Naive thymus-derived CD8-positive, alpha-beta T cell (primary cell): ENCODE measurements around the gene GPC6. TPM values are rescaled to one million over a fixed set of nuclear protein-coding genes. Genes with fewer than 3 reads are reported as not detected.
A peak's percentile ranks its signal among the peaks of the same experiment; 100 is the strongest.
"Not testable (repeated sequence)": the region's sequence is repeated elsewhere in the genome, so short reads cannot be mapped to it uniquely, and the experiment has no call there.

Experiments
- ATAC-seq, 2 donors: fragments of 150-1000 bp; cut with Tn5 transposase in 1 of 2; sonication (Bioruptor Pico), chemical (Tn5 transposase) in 1 of 2; 1 replicate in 1 of 2; 2 replicates in 1 of 2; pipeline ENCODE4 v1.10.0; 2021; ENCODE audit warnings: mild to moderate bottlenecking in 2 of 2, moderate library complexity in 2 of 2
- POLR2A ChIA-PET: fragments of 350-600 bp; sonication (Branson Sonifier 250); formaldehyde crosslinking; loops from one replicate; lab custom pipeline; 2021; ENCODE audit warnings: antibody characterized with exemption; lab: Charles Lee
- DNase-seq, 10 donors: peaks; one replicate each; pipeline versions ENCODE4 v3.0.0 to v3.0.0-alpha.2; 2020 to 2022
- H3K27ac Mint-ChIP-seq, 10 donors: one replicate each; pipeline ENCODE4 v1.8.0; 2020 to 2022; ENCODE audit warnings: mild to moderate bottlenecking in 10 of 10, mixed read lengths in 10 of 10, moderate library complexity in 4 of 10, inconsistent platforms in 1 of 10
- H3K27me3 Mint-ChIP-seq, 5 donors: one replicate each; pipeline ENCODE4 v1.8.0; 2021 to 2022; ENCODE audit warnings: mixed read lengths in 5 of 5
- H3K36me3 Mint-ChIP-seq, 3 donors: one replicate each; pipeline ENCODE4 v1.8.0; 2020 to 2022; ENCODE audit warnings: mixed read lengths in 3 of 3, mild to moderate bottlenecking in 2 of 3, inconsistent platforms in 1 of 3
- H3K4me1 Mint-ChIP-seq, 4 donors: one replicate each; pipeline ENCODE4 v1.8.0; 2021 to 2022; ENCODE audit warnings: mixed read lengths in 4 of 4
- H3K4me3 Mint-ChIP-seq, 10 donors: one replicate each; pipeline ENCODE4 v1.8.0; 2020 to 2022; ENCODE audit warnings: mild to moderate bottlenecking in 10 of 10, mixed read lengths in 10 of 10, moderate library complexity in 6 of 10, inconsistent platforms in 1 of 10
- H3K9me3 Mint-ChIP-seq, 9 donors: one replicate each; pipeline ENCODE4 v1.8.0; 2020 to 2022; ENCODE audit warnings: mixed read lengths in 9 of 9, mild to moderate bottlenecking in 3 of 9, inconsistent platforms in 1 of 9, moderate library complexity in 1 of 9
- polyA plus RNA-seq, 3 donors: library from polyadenylated mRNA; unstranded; fragments of 300-500 nt; fragmentation: Illumina TruSeq; gene quantifications; one replicate each; pipeline ENCODE4 v1.2.3, GENCODE V29; 2021
- total RNA-seq, 8 experiments: library from RNA in 2 of 8; stranded (reverse) in 2 of 8; gene quantifications; one replicate each; pipeline ENCODE4 v1.2.3 and lab custom pipeline; 2021 to 2026

Gene GPC6
- total and polyA plus RNA-seq, 5 experiments from 2014 or later, result not detected

DNA sequence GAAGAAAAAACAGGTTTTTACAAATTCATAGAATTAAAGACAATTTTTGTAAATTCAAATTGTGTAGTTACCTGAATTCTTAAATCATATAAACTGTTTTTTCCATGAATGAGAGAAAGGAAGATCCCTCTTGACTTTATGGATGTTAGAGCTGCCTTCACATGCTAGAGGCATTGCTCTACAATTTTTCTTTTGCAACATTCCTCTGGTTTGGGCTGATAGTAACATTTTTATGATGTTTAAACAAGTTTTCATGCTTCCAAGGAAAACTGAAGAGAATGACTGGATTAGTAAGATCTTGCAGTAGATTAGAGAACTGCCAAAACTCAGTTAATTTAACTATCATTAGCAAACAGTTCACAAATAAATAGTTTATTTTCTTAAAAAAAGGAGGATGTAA is 250.6 kb downstream of the GPC6 start:
- H3K4me1 Mint-ChIP-seq, result no peaks in the 10 kb centered on the region
- no peak overlapping the region for H3K4me3 Mint-ChIP-seq
- POLR2A ChIA-PET, result no interaction called here
- peaks cover 0 to 6% (median 0%) of the 10 kb centered on the region in 9 donors for H3K9me3 Mint-ChIP-seq
- H3K27ac Mint-ChIP-seq, result no peak overlapping the region
- no peaks in the 10 kb centered on the region for H3K36me3 Mint-ChIP-seq
- DNase-seq, result no peak
- H3K27me3 Mint-ChIP-seq, result no peaks in the 10 kb centered on the region
- ATAC-seq, result no peak

GRCh38 chr13:93480553-93481106 is 254.0 kb downstream of the GPC6 start:
- H3K4me3 Mint-ChIP-seq, result no peak overlapping the region
- DNase-seq (no peak), ATAC-seq (no peak)
- no peaks in the 10 kb centered on the region for H3K4me1 Mint-ChIP-seq
- no peaks in the 10 kb centered on the region for H3K36me3 Mint-ChIP-seq
- peaks cover 0 to 2% (median 0%) of the 10 kb centered on the region in 9 donors for H3K9me3 Mint-ChIP-seq
- no peak overlapping the region for H3K27ac Mint-ChIP-seq
- no peaks in the 10 kb centered on the region for H3K27me3 Mint-ChIP-seq
- POLR2A ChIA-PET, result no interaction called here

DNA sequence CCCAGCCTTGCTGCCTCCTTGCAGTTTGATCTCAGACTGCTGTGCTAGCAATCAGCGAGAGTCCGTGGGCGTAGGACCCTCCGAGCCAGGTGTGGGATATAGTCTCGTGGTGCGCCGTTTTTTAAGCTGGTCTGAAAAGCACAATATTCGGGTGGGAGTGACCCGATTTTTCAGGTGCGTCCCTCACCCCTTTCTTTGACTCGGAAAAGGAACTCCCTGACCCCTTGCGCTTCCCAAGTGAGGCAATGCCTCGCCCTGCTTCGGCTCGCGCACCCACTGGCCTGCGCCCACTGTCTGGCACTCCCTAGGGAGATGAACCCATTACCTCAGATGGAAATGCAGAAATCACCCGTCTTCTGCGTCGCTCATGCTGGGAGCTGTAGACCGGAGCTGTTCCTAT is 269.5 kb downstream of the GPC6 start:
- H3K4me1 Mint-ChIP-seq, H3K4me3 Mint-ChIP-seq, ATAC-seq, H3K36me3 Mint-ChIP-seq, POLR2A ChIA-PET, H3K27ac Mint-ChIP-seq, DNase-seq: not testable (repeated sequence)
- peaks cover 0 to 11% (median 8%) of the 10 kb centered on the region in 5 donors for H3K27me3 Mint-ChIP-seq
- H3K9me3 Mint-ChIP-seq, result peaks cover 0 to 14% (median 0%) of the 10 kb centered on the region in 9 donors

- Mint-ChIP-seq H3K9me3 (peaks cover 0 to 14% (median 0%) of the 10 kb centered on the region in 9 donors), H3K4me3 (no peak overlapping the region), H3K27ac (no peak overlapping the region), H3K4me1 (no peaks in the 10 kb centered on the region), H3K27me3 (peaks cover 0 to 13% (median 9%) of the 10 kb centered on the region in 5 donors), H3K36me3 (no peaks in the 10 kb centered on the region)
- POLR2A ChIA-PET, result no interaction called here
- DNase-seq, result no peak
- no peak for ATAC-seq
These were observed 270.5 kb downstream of the GPC6 start for GRCh38 chr13:93496985-93497673.

GRCh38 chr13:93499991-93500390 is 273.4 kb downstream of the GPC6 start:
- Mint-ChIP-seq H3K27me3 (peaks cover 0 to 13% (median 9%) of the 10 kb centered on the region in 5 donors), H3K27ac (no peak overlapping the region), H3K9me3 (peaks cover 0 to 14% (median 0%) of the 10 kb centered on the region in 9 donors), H3K36me3 (no peaks in the 10 kb centered on the region), H3K4me1 (no peaks in the 10 kb centered on the region), H3K4me3 (no peak overlapping the region)
- DNase-seq (no peak), ATAC-seq (no peak)
- POLR2A ChIA-PET, result no interaction called here

- Mint-ChIP-seq H3K36me3 (peaks cover 0 to 1% (median 0%) of the 10 kb centered on the region in 3 donors), H3K4me1 (no peaks in the 10 kb centered on the region), H3K4me3 (no peak overlapping the region), H3K9me3 (peaks cover 0 to 14% (median 0%) of the 10 kb centered on the region in 9 donors), H3K27me3 (peaks cover 0 to 17% (median 9%) of the 10 kb centered on the region in 5 donors), H3K27ac (no peak overlapping the region)
- no peak for ATAC-seq
- POLR2A ChIA-PET, result no interaction called here
- DNase-seq, result no peak
These were observed 275.5 kb downstream of the GPC6 start for GRCh38 chr13:93502071-93502470.

- Mint-ChIP-seq H3K36me3 (peaks cover 0 to 4% (median 0%) of the 10 kb centered on the region in 3 donors), H3K4me1 (no peaks in the 10 kb centered on the region), H3K27ac (no peak overlapping the region), H3K9me3 (peaks cover 0 to 5% (median 0%) of the 10 kb centered on the region in 9 donors), H3K4me3 (no peak overlapping the region), H3K27me3 (peaks cover 0 to 14% (median 5%) of the 10 kb centered on the region in 5 donors)
- no peak for ATAC-seq
- POLR2A ChIA-PET, result no interaction called here
- no peak for DNase-seq
These were observed 276.5 kb downstream of the GPC6 start for GRCh38 chr13:93502987-93503615.

DNA sequence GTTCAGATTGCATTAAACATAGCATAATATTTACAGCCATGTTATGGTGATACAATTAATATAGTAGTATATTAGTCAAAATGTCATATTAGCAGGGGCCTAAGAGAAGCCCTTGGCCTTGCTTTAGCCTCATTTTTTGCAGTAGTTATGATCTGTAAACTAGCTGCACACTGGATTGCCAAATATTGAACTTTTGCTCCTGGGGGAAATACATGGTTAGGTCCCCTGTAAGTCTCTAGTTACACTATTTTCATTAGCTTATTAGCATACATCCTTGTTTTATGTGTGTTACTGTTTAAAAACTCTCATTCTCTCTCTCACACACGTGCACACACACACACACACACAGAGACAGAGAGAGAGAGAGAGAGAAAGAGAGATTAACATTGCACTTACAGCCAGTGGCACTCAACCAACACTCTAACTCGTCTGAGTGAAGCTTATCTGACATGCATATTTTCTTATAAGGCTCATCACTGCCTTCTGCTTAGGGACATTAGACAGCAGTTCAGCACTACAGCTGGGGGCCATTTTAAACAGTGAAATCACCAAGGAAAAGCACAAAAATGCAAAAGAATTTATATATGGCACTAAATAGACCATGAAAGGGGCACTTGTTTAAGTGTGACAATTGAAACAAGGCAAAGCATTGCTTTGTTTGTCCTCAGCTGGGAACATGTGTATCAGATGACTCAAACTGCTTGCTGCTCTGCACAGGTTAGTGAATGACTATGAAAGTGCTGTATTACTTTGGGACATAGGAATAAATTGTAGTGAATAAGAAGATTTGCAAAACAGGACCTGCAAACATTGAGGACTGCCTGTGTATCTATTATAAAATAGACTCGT is 278.7 kb downstream of the GPC6 start:
- peaks cover 0 to 2% (median 0%) of the 10 kb centered on the region in 9 donors for H3K9me3 Mint-ChIP-seq
- ATAC-seq (no peak), DNase-seq (no peak)
- peaks cover 0 to 6% (median 2%) of the 10 kb centered on the region in 5 donors for H3K27me3 Mint-ChIP-seq
- no peak overlapping the region for H3K4me3 Mint-ChIP-seq
- H3K36me3 Mint-ChIP-seq, result peaks cover 0 to 4% (median 0%) of the 10 kb centered on the region in 3 donors
- H3K27ac Mint-ChIP-seq, result no peak overlapping the region
- no peaks in the 10 kb centered on the region for H3K4me1 Mint-ChIP-seq
- POLR2A ChIA-PET, result no interaction called here

DNA sequence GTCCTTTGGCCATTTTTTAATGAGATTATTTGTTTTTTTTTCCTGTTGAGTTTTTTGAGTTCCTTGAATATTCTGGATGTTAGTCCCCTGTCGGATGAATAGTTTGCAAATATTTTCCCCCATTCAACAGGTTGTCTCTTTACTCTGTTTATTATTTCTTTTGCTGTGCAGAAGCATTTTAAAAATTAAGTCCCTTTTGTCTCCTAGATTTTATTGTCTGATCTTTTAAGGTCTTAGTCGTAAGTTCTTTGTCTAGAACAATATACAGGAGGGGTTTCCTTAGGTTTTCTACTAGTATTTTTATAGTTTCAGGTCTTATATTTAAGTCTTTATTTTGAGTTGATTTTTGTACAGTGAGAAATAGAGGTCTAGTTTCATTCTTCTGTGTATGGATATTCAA is 284.4 kb downstream of the GPC6 start:
- H3K36me3 Mint-ChIP-seq, result peaks cover 0 to 4% (median 0%) of the 10 kb centered on the region in 3 donors
- no peak for ATAC-seq
- H3K27ac Mint-ChIP-seq, result no peak overlapping the region
- H3K9me3 Mint-ChIP-seq, result peaks cover 0 to 3% (median 0%) of the 10 kb centered on the region in 9 donors
- peaks cover 0 to 3% (median 0%) of the 10 kb centered on the region in 4 donors for H3K4me1 Mint-ChIP-seq
- no peak for DNase-seq
- POLR2A ChIA-PET, result no interaction called here
- peaks cover 2 to 14% (median 6%) of the 10 kb centered on the region in 5 donors for H3K27me3 Mint-ChIP-seq
- no peak overlapping the region for H3K4me3 Mint-ChIP-seq

- no peak for ATAC-seq
- DNase-seq, result no peak
- H3K36me3 Mint-ChIP-seq, result no peaks in the 10 kb centered on the region
- H3K4me3 Mint-ChIP-seq, result no peak overlapping the region
- POLR2A ChIA-PET, result no interaction called here
- peaks cover 0 to 3% (median 0%) of the 10 kb centered on the region in 4 donors for H3K4me1 Mint-ChIP-seq
- H3K27ac Mint-ChIP-seq, result no peak overlapping the region
- peaks cover 2 to 28% (median 7%) of the 10 kb centered on the region in 5 donors for H3K27me3 Mint-ChIP-seq
- H3K9me3 Mint-ChIP-seq, result peaks cover 0 to 3% (median 0%) of the 10 kb centered on the region in 9 donors
These were observed 288.7 kb downstream of the GPC6 start for GRCh38 chr13:93515267-93515666.

DNA sequence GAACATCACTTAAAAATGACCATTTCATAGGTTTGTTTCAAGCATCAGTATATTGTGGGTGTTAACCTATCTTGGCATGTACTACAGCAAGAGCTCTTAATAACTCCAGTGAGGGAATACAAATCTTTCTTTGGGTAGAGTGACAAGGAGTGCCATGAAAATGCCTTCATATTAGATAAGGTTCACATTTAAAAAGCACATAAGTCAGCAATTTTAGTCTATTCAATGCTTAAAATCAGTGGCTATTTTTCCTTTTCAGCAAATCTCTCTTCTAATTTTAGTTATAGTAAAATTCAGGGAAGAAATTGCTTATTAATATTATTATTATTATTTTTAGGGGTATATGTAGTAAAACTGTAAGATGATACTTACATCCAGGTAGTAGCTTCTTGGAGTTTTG is 291.1 kb downstream of the GPC6 start:
- H3K9me3 Mint-ChIP-seq, result peaks cover 0 to 3% (median 0%) of the 10 kb centered on the region in 9 donors
- no peaks in the 10 kb centered on the region for H3K36me3 Mint-ChIP-seq
- H3K27me3 Mint-ChIP-seq, result peaks cover 2 to 28% (median 7%) of the 10 kb centered on the region in 5 donors
- H3K4me1 Mint-ChIP-seq, result no peaks in the 10 kb centered on the region
- no peak overlapping the region for H3K4me3 Mint-ChIP-seq
- H3K27ac Mint-ChIP-seq, result peak overlapping the region in 1 of 10 donors; percentile 57
- POLR2A ChIA-PET, result no interaction called here
- ATAC-seq (no peak), DNase-seq (no peak)

- DNase-seq (no peak), ATAC-seq (no peak)
- no peaks in the 10 kb centered on the region for H3K9me3 Mint-ChIP-seq
- H3K4me3 Mint-ChIP-seq, result no peak overlapping the region
- no peaks in the 10 kb centered on the region for H3K36me3 Mint-ChIP-seq
- H3K27me3 Mint-ChIP-seq, result peaks cover 0 to 11% (median 3%) of the 10 kb centered on the region in 5 donors
- POLR2A ChIA-PET, result no interaction called here
- no peaks in the 10 kb centered on the region for H3K4me1 Mint-ChIP-seq
- H3K27ac Mint-ChIP-seq, result no peak overlapping the region
These were observed 294.7 kb downstream of the GPC6 start for GRCh38 chr13:93521307-93521706.
